A549 treated with DMSO at 1 μM for 4 hours (cell line): Measurements from ENCODE around the gene RDH12. TPM values are rescaled to one million over a fixed set of nuclear protein-coding genes. Genes with fewer than 3 reads are reported as not detected.

ENCODE experiments used
- total RNA-seq: library from RNA; stranded (reverse); fragments of 200-300 nt; extraction: Qiagen RNA extraction; gene quantifications from 5 replicates; pipeline ENCODE4 v1.2.3, GENCODE V29; 2022; ENCODE audit warnings: low read depth

RDH12 gene
- total RNA-seq, result 0.08 to 0.14 TPM (median 0.09 TPM) in 3 of 5 replicates, not detected in the others

DNA sequence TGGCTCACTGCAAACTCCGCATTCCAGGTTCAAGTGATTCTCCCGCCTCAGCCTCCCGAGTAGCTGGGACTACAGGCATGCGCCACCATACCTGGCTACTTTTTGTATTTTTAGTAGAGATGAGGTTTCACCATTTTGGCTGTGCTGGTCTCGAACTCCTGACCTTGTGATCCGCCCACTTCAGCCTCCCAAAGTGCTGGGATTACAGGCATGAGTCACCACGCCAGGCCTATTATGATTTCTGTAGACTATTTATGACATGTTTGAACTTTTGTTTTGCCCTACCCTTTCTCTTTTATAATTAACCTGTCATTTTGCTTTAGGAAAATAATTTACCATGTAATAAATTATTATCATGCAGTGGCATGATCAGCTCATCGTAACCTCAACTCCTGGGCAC, at the start of gene RDH12:
RDH12 (plus strand) TSS at position 395 of the 400 bp plus-strand sequence. CDS start 20,757 bp downstream, outside the sequence.

DNA sequence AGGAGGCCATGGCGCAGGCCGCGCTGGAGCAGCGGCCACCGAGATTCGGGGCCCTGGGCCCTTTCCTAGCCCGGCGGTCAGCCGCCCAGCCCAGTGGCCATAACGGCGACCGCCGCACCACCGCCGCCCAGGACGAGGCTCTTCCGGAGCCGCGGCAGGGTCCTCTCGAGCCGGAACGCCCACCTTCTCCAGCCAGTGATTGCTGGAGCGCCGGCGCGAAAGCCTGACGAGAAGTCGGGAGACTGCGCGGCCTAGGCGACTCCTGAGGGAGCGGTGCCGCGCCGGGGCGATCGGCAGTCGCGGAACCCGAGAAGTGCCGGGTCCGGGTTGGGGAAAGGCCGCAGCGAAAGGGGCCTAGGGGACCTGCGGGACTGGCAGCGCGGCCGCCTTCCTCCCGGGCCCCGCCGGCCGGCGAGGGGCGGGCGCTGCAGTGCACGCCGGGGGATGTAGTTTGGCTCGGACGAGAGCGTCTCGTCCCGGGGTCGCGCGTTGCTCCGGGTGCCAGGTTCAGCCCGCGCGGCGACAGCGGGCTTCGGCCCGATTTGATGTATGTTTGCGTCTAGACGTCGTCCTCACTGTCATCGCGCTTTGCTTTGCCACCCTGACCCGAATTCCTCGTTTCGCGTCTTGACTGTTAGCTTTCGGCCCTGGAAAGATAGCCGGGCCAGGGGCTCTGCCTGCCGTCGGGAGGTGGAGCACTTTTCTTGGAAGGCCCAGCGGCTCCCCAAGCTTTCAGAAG, 27.0 kb upstream of the RDH12 start, which contains the start of gene VTI1B:
VTI1B (minus strand) TSS at position 153 of the 739 bp plus-strand sequence; CDS start at position 10, 143 bp downstream.

DNA sequence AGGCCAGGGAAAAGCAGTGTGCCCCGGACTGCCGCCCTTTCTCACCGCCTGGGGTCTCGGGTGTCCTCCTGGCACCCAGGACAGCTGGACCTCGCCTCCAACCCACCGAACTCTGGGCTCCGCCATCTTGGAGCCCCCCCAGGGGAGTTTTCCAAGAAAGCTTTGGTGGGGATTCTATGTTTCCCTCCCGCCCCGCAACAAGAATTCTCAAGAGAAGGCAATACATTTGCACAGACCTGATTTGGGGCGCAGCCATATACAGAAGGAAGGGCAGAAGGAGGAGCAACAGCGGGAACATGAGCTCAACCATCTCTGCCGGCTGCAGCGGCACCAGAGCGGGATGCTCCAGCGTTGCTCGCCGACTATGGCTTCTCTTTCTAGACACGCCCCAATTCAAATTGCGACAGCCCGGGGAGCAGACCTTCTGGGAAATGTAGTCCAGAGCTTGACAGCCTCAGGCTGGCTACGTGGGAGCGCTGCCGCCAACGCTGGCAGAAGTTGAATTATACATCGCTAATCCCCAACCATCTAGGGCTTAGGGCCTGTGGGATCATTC, 6.2 kb upstream of the RDH12 start, which contains the start of gene RDH11:
RDH11 (minus strand) TSS at position 371 of the 556 bp plus-strand sequence; CDS start at position 310, 61 bp downstream.

Other genes with a start within 250 kb of the RDH12 start
- gene TMEM229B, start 213.2 kb upstream of the RDH12 start, total RNA-seq, result 0.14 to 0.24 TPM (median 0.20 TPM) in 5 replicates
- 3.6 to 4.6 TPM (median 4.5 TPM) in 5 replicates for gene PLEKHH1, start 168.6 kb upstream of the RDH12 start, total RNA-seq
- gene PIGH, start 101.6 kb upstream of the RDH12 start, total RNA-seq, result 18.6 to 23.1 TPM (median 21.1 TPM) in 5 replicates
- 1.4 to 2.0 TPM (median 1.6 TPM) in 5 replicates for gene ARG2, start 82.0 kb upstream of the RDH12 start, total RNA-seq
- gene VTI1B, start 27.3 kb upstream of the RDH12 start, total RNA-seq, result 83.1 to 95.8 TPM (median 90.0 TPM) in 5 replicates
- gene RDH11, start 6.1 kb upstream of the RDH12 start, total RNA-seq, result 64.7 to 71.4 TPM (median 67.8 TPM) in 5 replicates
- 6.1 to 7.1 TPM (median 6.2 TPM) in 5 replicates for gene ZFYVE26, start 114.7 kb downstream of the RDH12 start, total RNA-seq
- gene RAD51B, start 117.9 kb downstream of the RDH12 start, total RNA-seq, result 3.9 to 5.8 TPM (median 4.4 TPM) in 5 replicates